Skeletal muscle satellite cell (primary cell): Measurements from ENCODE around the gene CLIP4.
"Not testable (repeated sequence)": the region's sequence is repeated elsewhere in the genome, so short reads cannot be mapped to it uniquely, and the experiment has no call there.

ENCODE experiments used
- H3K27me3 ChIP-seq: 2 replicates; pipeline ENCODE4 v1.7.0; 2013; ENCODE audit warnings: low read length; ENCODE audit not compliant: control insufficient read depth, insufficient read depth
- H3K36me3 ChIP-seq: 2 replicates; pipeline ENCODE4 v1.7.0; 2013; ENCODE audit warnings: mild to moderate bottlenecking, control low read depth, low read length; ENCODE audit not compliant: insufficient read depth
- H3K4me1 ChIP-seq: 2 replicates; pipeline ENCODE4 v1.7.0; 2013; ENCODE audit warnings: low read length; ENCODE audit not compliant: control insufficient read depth, insufficient read depth
- H3K4me2 ChIP-seq: 2 replicates; pipeline ENCODE4 v1.7.0; 2013; ENCODE audit warnings: mild to moderate bottlenecking, low read length
- H3K4me3 ChIP-seq: 2 replicates; pipeline ENCODE4 v1.7.0; 2013; ENCODE audit warnings: low read length
- H3K9ac ChIP-seq: 2 replicates; pipeline ENCODE4 v1.7.0; 2013; ENCODE audit warnings: mild to moderate bottlenecking, low read depth, low read length, moderate library complexity
- H3K9me3 ChIP-seq: replicated peaks from 2 replicates; pipeline ENCODE4 v1.7.0; 2013; ENCODE audit warnings: mild to moderate bottlenecking, control low read depth, low read length

The CLIP4 gene

DNA sequence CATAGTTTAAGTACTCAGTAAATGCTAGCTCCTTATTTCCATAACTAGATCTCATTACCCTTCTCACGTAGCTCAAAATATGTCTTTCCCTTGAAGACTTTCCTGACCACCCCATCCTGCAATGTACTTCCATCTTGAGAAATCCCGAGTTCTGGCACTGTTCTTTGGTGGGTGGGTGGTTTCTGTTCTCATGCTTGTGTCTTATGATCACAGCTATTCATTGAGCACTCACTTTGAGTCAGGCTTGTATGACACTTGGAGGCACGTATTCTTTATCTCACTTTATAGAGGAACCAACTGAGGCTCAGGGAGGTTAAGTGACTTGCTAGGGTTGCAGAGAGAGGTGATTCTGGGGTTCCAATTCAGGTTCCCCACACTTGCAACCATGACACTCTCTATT, 9.0 kb upstream of the CLIP4 start:
- H3K9ac ChIP-seq = no peak overlapping the region
- no peak overlapping the region for H3K4me3 ChIP-seq
- H3K4me2 ChIP-seq = no peak overlapping the region

DNA sequence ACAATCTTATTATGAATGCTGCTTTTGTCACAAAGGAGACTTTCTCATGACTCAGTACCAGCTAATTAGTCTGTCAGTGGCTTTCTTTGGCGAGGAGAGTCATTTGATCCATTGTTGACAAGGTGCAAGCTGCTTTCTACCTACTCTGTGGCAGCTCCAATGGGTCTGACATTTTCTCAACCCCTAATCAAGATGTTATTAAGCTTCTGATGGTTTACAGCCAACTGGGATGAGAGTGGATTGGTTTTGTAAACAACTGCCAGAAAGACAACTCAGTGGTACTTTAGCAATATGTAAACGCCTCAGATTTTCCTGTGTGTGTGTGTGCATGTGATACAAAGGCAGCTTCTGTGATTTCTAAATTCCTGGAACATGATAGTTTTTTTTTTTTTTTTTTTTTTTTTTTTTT, 8.2 kb upstream of the CLIP4 start:
- Histone ChIP-seq H3K4me2 (no peak overlapping the region), H3K9ac (no peak overlapping the region), H3K4me1 (peaks cover 16% of the 10 kb centered on the region), H3K4me3 (no peak overlapping the region), H3K9me3 (no peaks in the 10 kb centered on the region), H3K36me3 (no peaks in the 10 kb centered on the region), H3K27me3 (no peaks in the 10 kb centered on the region)

More for the DNA sequence above, 9.0 kb upstream of the CLIP4 start:
- Histone ChIP-seq H3K27me3 (no peaks in the 10 kb centered on the region), H3K36me3 (no peaks in the 10 kb centered on the region), H3K4me1 (peaks cover 16% of the 10 kb centered on the region), H3K9me3 (no peaks in the 10 kb centered on the region)

DNA sequence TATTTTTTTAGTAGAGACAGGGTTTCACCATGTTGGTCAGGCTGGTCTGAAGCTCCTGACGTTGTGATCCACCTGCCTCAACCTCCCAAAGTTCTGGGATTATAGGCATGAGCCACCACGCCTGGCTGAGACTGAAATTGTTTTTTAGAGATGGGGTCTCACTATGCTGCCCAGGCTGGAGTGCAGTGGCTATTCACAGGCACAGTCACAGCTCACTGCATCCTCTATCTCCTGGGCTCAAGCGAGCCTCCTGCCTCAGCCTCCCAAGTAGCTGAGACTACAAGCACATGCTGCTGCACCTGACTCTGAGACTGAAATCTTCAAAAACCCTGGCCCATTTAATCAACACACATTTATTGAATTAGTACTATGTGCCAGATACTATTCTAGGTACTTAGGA, 7.7 kb upstream of the CLIP4 start:
- not testable (repeated sequence) for H3K36me3 ChIP-seq, H3K9me3 ChIP-seq, H3K27me3 ChIP-seq, H3K9ac ChIP-seq, H3K4me3 ChIP-seq
- Histone ChIP-seq H3K4me1 (peaks cover 16% of the 10 kb centered on the region), H3K4me2 (peak overlapping the region; percentile 5)

GRCh38 chr2:29108225-29108624, 7.0 kb upstream of the CLIP4 start:
- Histone ChIP-seq H3K4me1 (peaks cover 17% of the 10 kb centered on the region), H3K27me3 (no peaks in the 10 kb centered on the region), H3K36me3 (no peaks in the 10 kb centered on the region), H3K9me3 (no peaks in the 10 kb centered on the region), H3K4me3 (no peak overlapping the region), H3K9ac (peak overlapping the region; percentile 19), H3K4me2 (peak overlapping the region; percentile 5)

DNA sequence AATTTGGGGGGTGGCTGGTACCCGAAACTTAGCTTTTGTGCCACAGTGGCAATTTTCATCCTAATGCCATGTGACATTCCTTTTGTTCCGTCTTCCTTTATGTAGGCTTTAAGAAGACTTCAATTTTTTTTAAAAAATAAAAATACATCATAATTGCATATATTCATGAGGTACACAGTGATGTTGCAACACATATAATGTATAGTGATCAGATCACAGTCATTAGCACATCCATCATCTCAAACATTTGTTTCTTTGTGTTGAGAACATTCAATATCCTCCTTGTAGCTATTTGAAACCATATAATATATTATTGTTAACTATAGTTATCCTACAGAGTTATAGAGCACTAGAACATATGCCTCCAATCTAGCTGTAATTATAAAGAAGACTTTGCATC, 6.0 kb upstream of the CLIP4 start:
- H3K36me3 ChIP-seq = no peaks in the 10 kb centered on the region
- H3K27me3 ChIP-seq = no peaks in the 10 kb centered on the region
- no peaks in the 10 kb centered on the region for H3K9me3 ChIP-seq
- no peak overlapping the region for H3K4me2 ChIP-seq
- peaks cover 27% of the 10 kb centered on the region for H3K4me1 ChIP-seq
- no peak overlapping the region for H3K4me3 ChIP-seq
- H3K9ac ChIP-seq = no peak overlapping the region

DNA sequence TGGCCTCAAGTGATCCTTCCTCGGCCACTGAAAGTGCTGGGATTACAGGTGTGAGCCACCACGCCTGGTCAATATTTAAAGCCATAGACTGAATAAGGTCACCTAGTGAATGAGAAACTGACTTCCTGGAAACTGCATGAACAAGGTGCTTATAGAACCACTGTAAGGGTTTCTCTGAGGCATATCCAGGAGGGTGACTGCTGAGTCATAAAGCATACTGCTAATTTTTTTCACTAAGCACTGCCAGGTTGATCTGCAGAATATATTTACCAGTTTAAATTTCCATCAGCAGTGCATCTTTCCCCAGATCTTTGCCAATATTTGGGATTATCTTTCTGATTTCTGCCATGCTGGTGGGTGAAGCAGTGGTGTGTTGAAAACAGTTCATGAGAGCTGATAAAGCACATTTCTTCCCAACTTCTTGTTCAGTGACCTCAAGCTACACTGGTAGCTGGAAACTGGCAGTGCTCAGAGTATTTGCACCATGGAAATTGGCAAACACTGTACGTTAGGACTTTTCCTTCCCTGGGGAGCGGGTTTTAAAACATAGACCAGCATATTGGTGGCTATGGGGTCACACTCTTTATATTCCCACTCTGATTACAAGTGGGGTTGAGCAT, 4.2 kb upstream of the CLIP4 start:
- no peak overlapping the region for H3K4me3 ChIP-seq
- peaks cover 37% of the 10 kb centered on the region for H3K4me1 ChIP-seq
- H3K4me2 ChIP-seq = no peak overlapping the region
- H3K36me3 ChIP-seq = no peaks in the 10 kb centered on the region
- H3K9ac ChIP-seq = no peak overlapping the region
- no peaks in the 10 kb centered on the region for H3K27me3 ChIP-seq
- no peaks in the 10 kb centered on the region for H3K9me3 ChIP-seq

DNA sequence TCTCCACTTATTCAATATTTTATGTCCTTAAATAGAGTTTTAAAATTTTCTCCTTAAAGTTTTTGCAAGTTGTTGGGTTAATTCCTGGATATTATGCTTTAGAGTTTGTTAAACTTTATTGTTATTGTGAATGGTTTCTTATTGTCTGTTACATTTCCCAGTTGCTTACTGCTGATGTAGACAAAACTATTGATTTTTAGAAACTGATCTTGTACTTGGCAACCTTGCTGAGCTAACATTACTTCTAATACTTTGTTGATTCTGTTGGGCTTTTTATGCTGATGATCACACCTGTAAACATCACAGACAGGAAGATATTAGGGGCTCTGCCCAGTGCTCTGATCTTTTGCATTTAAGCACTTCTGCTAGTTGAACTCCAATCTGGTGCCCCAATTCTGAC, 2.8 kb upstream of the CLIP4 start:
- peaks cover 46% of the 10 kb centered on the region for H3K4me1 ChIP-seq
- H3K27me3 ChIP-seq = no peaks in the 10 kb centered on the region
- no peak overlapping the region for H3K9ac ChIP-seq
- H3K4me3 ChIP-seq = no peak overlapping the region
- H3K9me3 ChIP-seq = no peaks in the 10 kb centered on the region
- no peaks in the 10 kb centered on the region for H3K36me3 ChIP-seq
- H3K4me2 ChIP-seq = no peak overlapping the region

- no peaks in the 10 kb centered on the region for H3K9me3 ChIP-seq
- H3K4me2 ChIP-seq = no peak overlapping the region
- H3K9ac ChIP-seq = no peak overlapping the region
- no peaks in the 10 kb centered on the region for H3K27me3 ChIP-seq
- no peaks in the 10 kb centered on the region for H3K36me3 ChIP-seq
- no peak overlapping the region for H3K4me3 ChIP-seq
- H3K4me1 ChIP-seq = peaks cover 48% of the 10 kb centered on the region
Observed at GRCh38 chr2:29113027-29113686, 2.1 kb upstream of the CLIP4 start.

DNA sequence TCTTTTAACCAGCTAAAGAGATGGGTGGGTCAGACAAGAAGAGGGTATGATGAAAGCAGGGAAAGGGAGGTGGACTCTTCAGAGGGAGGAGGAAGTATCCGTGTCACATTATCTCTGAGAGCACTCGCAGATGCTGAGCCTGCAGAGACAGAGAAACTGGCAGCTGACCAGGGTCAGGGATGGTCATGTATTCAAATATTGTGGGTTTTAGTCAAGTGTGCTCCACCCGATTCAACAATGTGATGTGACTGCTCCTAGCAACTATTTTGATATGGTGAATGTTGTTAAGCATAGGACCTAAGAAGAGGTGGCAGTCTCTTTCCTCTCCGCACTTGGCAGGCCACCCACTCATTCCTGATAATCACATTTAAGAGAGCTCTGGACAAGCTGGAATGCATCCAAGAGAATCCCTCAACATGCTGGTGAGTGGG, 1.3 kb upstream of the CLIP4 start:
- H3K36me3 ChIP-seq = no peaks in the 10 kb centered on the region
- peaks cover 46% of the 10 kb centered on the region for H3K4me1 ChIP-seq
- peak overlapping the region; percentile 86 for H3K4me3 ChIP-seq
- H3K9me3 ChIP-seq = no peaks in the 10 kb centered on the region
- H3K9ac ChIP-seq = peak overlapping the region; percentile 88
- no peaks in the 10 kb centered on the region for H3K27me3 ChIP-seq
- peak overlapping the region; percentile 95 for H3K4me2 ChIP-seq

- Histone ChIP-seq H3K36me3 (no peaks in the 10 kb centered on the region), H3K9me3 (no peaks in the 10 kb centered on the region), H3K4me2 (peak overlapping the region; percentile 95), H3K4me3 (peak overlapping the region; percentile 86), H3K9ac (peak overlapping the region; percentile 88), H3K27me3 (no peaks in the 10 kb centered on the region), H3K4me1 (peaks cover 46% of the 10 kb centered on the region)
Observed at GRCh38 chr2:29114586-29114945, 649 bp upstream of the CLIP4 start.

DNA sequence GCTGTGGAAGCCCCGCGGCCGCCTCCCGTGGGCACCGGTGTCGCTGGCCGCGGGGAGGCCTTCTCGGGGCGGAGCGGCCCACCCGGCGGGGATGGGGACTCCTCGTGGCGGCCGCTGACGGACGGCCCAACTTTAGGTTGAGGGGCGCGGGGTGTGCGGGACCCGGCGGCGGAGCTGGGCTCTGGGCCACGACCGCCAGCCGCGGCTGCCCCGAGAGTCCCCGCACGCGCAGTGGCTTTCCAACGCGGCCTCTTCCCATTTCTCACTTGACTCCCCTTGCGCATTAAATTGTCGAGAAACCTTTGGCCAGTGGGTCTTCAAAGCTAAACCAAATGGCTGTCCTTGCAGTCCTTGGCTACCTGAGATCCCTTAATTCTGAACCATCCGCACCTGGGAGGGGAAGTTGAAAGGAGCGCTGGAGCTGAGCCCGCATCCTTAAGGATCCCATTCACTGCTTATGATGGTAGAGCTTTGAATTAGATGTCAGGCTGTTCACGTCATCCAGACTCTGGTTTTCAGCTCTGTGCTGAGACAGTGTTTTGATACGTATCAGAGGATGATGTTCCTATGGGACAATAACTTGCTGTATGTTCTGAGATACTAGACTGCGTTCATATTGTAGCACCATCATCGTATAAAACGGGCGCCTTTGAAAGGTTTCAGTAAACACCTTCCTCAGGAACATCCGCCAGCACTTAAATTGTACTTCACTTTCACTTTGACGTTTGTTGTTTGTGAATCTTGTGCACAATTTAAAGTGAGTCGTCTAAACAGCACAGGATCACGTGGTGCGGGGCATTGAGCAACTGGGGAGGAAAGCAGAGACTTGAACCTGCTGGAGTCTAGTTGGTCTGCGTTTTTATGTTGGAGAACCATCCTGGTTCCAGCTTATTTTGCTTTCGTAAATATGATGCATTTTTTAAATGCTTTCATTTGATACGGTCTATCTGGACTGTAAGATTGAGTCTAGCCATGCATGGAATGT, 874 bp downstream of the CLIP4 start:
- H3K27me3 ChIP-seq = no peaks in the 10 kb centered on the region
- H3K9ac ChIP-seq = peak overlapping the region; percentile 88

More for the DNA sequence above, 874 bp downstream of the CLIP4 start:
- Histone ChIP-seq H3K4me3 (peak overlapping the region; percentile 86), H3K4me1 (peaks cover 44% of the 10 kb centered on the region), H3K4me2 (peak overlapping the region; percentile 95), H3K9me3 (no peaks in the 10 kb centered on the region), H3K36me3 (no peaks in the 10 kb centered on the region)
